SK-N-SH (cell line): ENCODE results near the gene KANSL2. TPM values are rescaled to one million over a fixed set of nuclear protein-coding genes. Genes with fewer than 3 reads are reported as not detected.
"Not testable (repeated sequence)": the region's sequence is repeated elsewhere in the genome, so short reads cannot be mapped to it uniquely, and the experiment has no call there.

ENCODE experiments used
- CTCF ChIA-PET: fragments of 300-600, 350-600 bp; formaldehyde crosslinking; extraction: SDS; loops from one replicate; lab custom pipeline; 2021; lab: Yijun Ruan, JAX
- POLR2A ChIA-PET: fragments of 350-600 bp; sonication (Branson Sonifier 250); formaldehyde crosslinking; extraction: SDS; loops from one replicate; lab custom pipeline; 2020; ENCODE audit warnings: antibody characterized with exemption, inconsistent platforms; lab: Yijun Ruan, JAX
- DNase-seq: peaks from one replicate; pipeline ENCODE4 v3.0.0; 2012
- H2AFZ ChIP-seq: fragments of 200-600 bp; sonication (generic); 2 replicates; pipeline ENCODE4 v1.8.1; 2016; ENCODE audit warnings: antibody characterized with exemption, mild to moderate bottlenecking, low read depth
- H3F3A ChIP-seq: fragments of 200-600 bp; sonication (generic); replicated peaks from 2 replicates; pipeline ENCODE3; 2016; ENCODE audit warnings: antibody characterized with exemption, mild to moderate bottlenecking; ENCODE audit not compliant: insufficient read depth
- H3K27ac ChIP-seq, 2 experiments: fragments of 200-500 bp in 1 of 2; fragments of 200-600 bp in 1 of 2; sonication (Bioruptor generic) in 1 of 2; sonication (generic), shearing (Covaris generic) in 1 of 2; 2 replicates each; pipeline versions ENCODE4 v1.5.1 to v1.6.1; 2014 to 2016; ENCODE audit warnings: low read depth in 2 of 2, inconsistent platforms in 1 of 2, low read length in 1 of 2, mild to moderate bottlenecking in 1 of 2, mixed read lengths in 1 of 2
- H3K27me3 ChIP-seq: fragments of 200-600 bp; sonication (generic), shearing (Covaris generic); 2 replicates; pipeline ENCODE4 v1.6.1; 2016; ENCODE audit warnings: mixed run types; ENCODE audit not compliant: insufficient read depth
- H3K36me3 ChIP-seq, 2 experiments: fragments of 200-500 bp in 1 of 2; fragments of 200-600 bp in 1 of 2; sonication (Bioruptor generic) in 1 of 2; sonication (generic) in 1 of 2; replicated peaks in 1 of 2; 2 replicates each; pipeline versions ENCODE3 to v1.5.1; 2014 to 2016; ENCODE audit warnings: low read length in 1 of 2, mild to moderate bottlenecking in 1 of 2; ENCODE audit not compliant: insufficient read depth in 2 of 2, control insufficient read depth in 1 of 2
- H3K4me1 ChIP-seq, 2 experiments: fragments of 200-500 bp in 1 of 2; fragments of 200-600 bp in 1 of 2; sonication (Bioruptor generic) in 1 of 2; sonication (generic), shearing (Covaris generic) in 1 of 2; 2 replicates each; pipeline versions ENCODE4 v1.5.1 to v1.6.1; 2014 to 2016; ENCODE audit warnings: low read depth in 1 of 2, low read length in 1 of 2, mixed run types in 1 of 2; ENCODE audit not compliant: insufficient read depth in 2 of 2, control insufficient read depth in 1 of 2
- H3K4me2 ChIP-seq: fragments of 200-600 bp; sonication (generic), shearing (Covaris generic); 2 replicates; pipeline ENCODE4 v1.6.1; 2017; ENCODE audit warnings: mixed run types
- H3K4me3 ChIP-seq, 2 experiments: fragments of 200-500 bp in 1 of 2; fragments of 200-600 bp in 1 of 2; sonication (Bioruptor generic) in 1 of 2; sonication (generic), shearing (Covaris generic) in 1 of 2; 2 replicates each; pipeline versions ENCODE4 v1.5.1 to v1.8.1; 2014 to 2016; ENCODE audit warnings: low read depth in 2 of 2, inconsistent platforms in 1 of 2, low read length in 1 of 2, mild to moderate bottlenecking in 1 of 2, mixed read lengths in 1 of 2, moderate library complexity in 1 of 2
- H3K79me2 ChIP-seq: fragments of 200-600 bp; sonication (generic); 2 replicates; pipeline ENCODE4 v1.8.1; 2017; ENCODE audit warnings: mild to moderate bottlenecking; ENCODE audit not compliant: insufficient read depth
- H3K9ac ChIP-seq: fragments of 200-600 bp; sonication (generic); 2 replicates; pipeline ENCODE4 v1.6.1; 2017; ENCODE audit warnings: mixed run types
- H3K9me2 ChIP-seq: fragments of 200-600 bp; sonication (generic); 2 replicates; pipeline ENCODE4 v1.6.1; 2017; ENCODE audit warnings: mixed run types
- H3K9me3 ChIP-seq: fragments of 200-600 bp; sonication (generic); 2 replicates; pipeline ENCODE4 v1.6.1; 2017; ENCODE audit warnings: mixed run types, mild to moderate bottlenecking, moderate library complexity
- H4K20me1 ChIP-seq: fragments of 200-600 bp; sonication (generic); 2 replicates; pipeline ENCODE4 v1.6.1; 2017; ENCODE audit warnings: mild to moderate bottlenecking, mixed run types; ENCODE audit not compliant: insufficient read depth
- CHD2 ChIP-seq: fragments of 150-350 bp; IDR thresholded peaks from 2 replicates; pipeline ENCODE4 v1.6.1; 2018; ENCODE audit warnings: low read length; ENCODE audit not compliant: partially characterized antibody
- EZH2phosphoT487 ChIP-seq: fragments of 200-600 bp; sonication (generic); IDR thresholded peaks from 2 replicates; pipeline ENCODE4 v1.6.1; 2017; ENCODE audit warnings: low read depth, mixed run types, mild to moderate bottlenecking, antibody characterized with exemption, moderate library complexity, borderline replicate concordance
- FOSL2 ChIP-seq: IDR thresholded peaks from 2 replicates; pipeline ENCODE4 v1.4.0; 2012; ENCODE audit warnings: low read depth, mild to moderate bottlenecking, moderate library complexity, borderline replicate concordance
- FOXJ3 ChIP-seq: sonication (generic); formaldehyde crosslinking; IDR thresholded peaks from 2 replicates; pipeline ENCODE4 v1.5.1; 2020; ENCODE audit warnings: mild to moderate bottlenecking, missing genetic modification reagents
- FOXM1 ChIP-seq: IDR thresholded peaks from 2 replicates; pipeline ENCODE4 v1.4.0; 2012; ENCODE audit warnings: low read depth, mild to moderate bottlenecking
- GABPA ChIP-seq: IDR thresholded peaks from 2 replicates; pipeline ENCODE4 v1.4.0; 2012; ENCODE audit warnings: low read depth, mild to moderate bottlenecking
- GATA2 ChIP-seq: sonication (generic); formaldehyde crosslinking; IDR thresholded peaks from 2 replicates; pipeline ENCODE4 v1.5.0; 2020; ENCODE audit warnings: mild to moderate bottlenecking, missing genetic modification reagents
- MEF2A ChIP-seq: IDR thresholded peaks from 2 replicates; pipeline ENCODE4 v1.4.0; 2012; ENCODE audit warnings: low read depth, borderline replicate concordance
- NRF1 ChIP-seq: IDR thresholded peaks from 2 replicates; pipeline ENCODE4 v1.6.1; 2012; ENCODE audit warnings: low read depth, mild to moderate bottlenecking, low read length
- RAD21 ChIP-seq: IDR thresholded peaks from 2 replicates; pipeline ENCODE4 v1.6.1; 2012; ENCODE audit warnings: mild to moderate bottlenecking, low read length
- RCOR1 ChIP-seq: fragments of 150-350 bp; IDR thresholded peaks from 2 replicates; pipeline ENCODE4 v1.6.1; 2017; ENCODE audit warnings: antibody characterized with exemption, low read length
- RFX5 ChIP-seq: IDR thresholded peaks from 2 replicates; pipeline ENCODE4 v1.6.1; 2012; ENCODE audit warnings: mild to moderate bottlenecking, improper control_type of control experiment, low read length
- SMC3 ChIP-seq: IDR thresholded peaks from 2 replicates; pipeline ENCODE4 v1.6.1; 2012; ENCODE audit warnings: low read depth, low read length, improper control_type of control experiment
- TAF1 ChIP-seq: IDR thresholded peaks from 2 replicates; pipeline ENCODE4 v1.6.1; 2012; ENCODE audit warnings: low read depth, mild to moderate bottlenecking, low read length, moderate library complexity, borderline replicate concordance
- YY1 ChIP-seq: IDR thresholded peaks from 2 replicates; pipeline ENCODE4 v1.4.0; 2012; ENCODE audit warnings: low read depth, mild to moderate bottlenecking
- WGBS: methylation state at CpG from one replicate; pipeline ENCODE4 v1.1.6; 2017; ENCODE audit warnings: low lambda C conversion rate; 5-methylcytosine and 5-hydroxymethylcytosine counted together
- polyA plus RNA-seq, 3 experiments: library from polyadenylated mRNA; depleted of rRNA; stranded (reverse); fragments of >200 nt; gene quantifications; 2 replicates each; pipeline ENCODE4 v1.2.3, GENCODE V29; 2012
- TF ChIP-seq, protein P1 (sequence below): IDR thresholded peaks from 2 replicates; pipeline ENCODE4 v1.4.0; 2012; ENCODE audit warnings: low read depth, borderline replicate concordance
- TF ChIP-seq, protein P2 (sequence below): fragments of 150-350 bp; IDR thresholded peaks from 2 replicates; pipeline ENCODE4 v1.6.1; 2016; ENCODE audit warnings: mild to moderate bottlenecking, low read depth, low read length
- TF ChIP-seq, protein P3 (sequence below): IDR thresholded peaks from 2 replicates; pipeline ENCODE4 v1.6.1; 2012; ENCODE audit warnings: mild to moderate bottlenecking, low read depth, low read length, moderate library complexity
- TF ChIP-seq, protein P4 (sequence below): IDR thresholded peaks from 2 replicates; pipeline ENCODE4; 2012

Gene KANSL2
- polyA plus RNA-seq, 1 of the 3 experiments (the other 2 are of a cell fraction), result 32.8 TPM

DNA sequence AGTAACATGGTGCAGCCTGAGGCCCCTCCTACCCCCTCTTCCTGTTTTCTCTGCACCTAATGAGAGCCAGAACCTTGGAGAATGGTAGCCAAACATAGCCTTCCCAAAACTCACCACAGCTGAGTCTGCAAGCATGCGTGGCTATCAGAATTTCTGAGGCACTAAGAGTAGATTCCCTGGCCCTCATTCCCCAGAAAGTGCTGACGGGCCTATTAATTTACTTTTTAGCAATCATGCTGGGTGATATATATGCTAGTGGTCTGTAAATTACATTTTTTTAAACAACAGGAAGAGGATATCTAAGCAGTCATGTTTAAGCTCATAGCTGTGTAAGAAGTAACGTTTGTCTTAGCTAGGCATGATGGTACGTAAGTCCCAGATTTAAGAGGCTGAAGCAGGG lies 30.4 kb downstream of the KANSL2 start:
- Histone ChIP-seq H3K9me3 (no peaks in the 10 kb centered on the region), H3K36me3 (peaks cover 46 to 63% of the 10 kb centered on the region in 2 experiments), H3F3A (no peaks in the 10 kb centered on the region), H3K9ac (no peak overlapping the region), H3K4me1 (no peaks in the 10 kb centered on the region), H3K27me3 (no peaks in the 10 kb centered on the region), H3K4me3 (no peak overlapping the region), H4K20me1 (peaks cover 2% of the 10 kb centered on the region; the same call in 1 of the 2 replicates), H3K4me2 (no peak overlapping the region), H2AFZ (no peak overlapping the region), H3K79me2 (peaks cover 5% of the 10 kb centered on the region; the same call in 1 of the 2 replicates), H3K9me2 (no peaks in the 10 kb centered on the region), H3K27ac (no peak overlapping the region)
- 76% methylated on average over 4 of the region's 4 CpGs for WGBS
- DNase-seq, result no peak
- ChIA-PET CTCF (interaction anchor here (1.3 to 1.4 kb wide), 2 partner anchors 15 to 20 kb away, joined by 3 read pairs; no protein-coding TSS in a partner anchor), POLR2A (no interaction called here)
- TF ChIP-seq MEF2A, result no peak
- TF ChIP-seq YY1, result no peak
- TF ChIP-seq, protein P1, sequence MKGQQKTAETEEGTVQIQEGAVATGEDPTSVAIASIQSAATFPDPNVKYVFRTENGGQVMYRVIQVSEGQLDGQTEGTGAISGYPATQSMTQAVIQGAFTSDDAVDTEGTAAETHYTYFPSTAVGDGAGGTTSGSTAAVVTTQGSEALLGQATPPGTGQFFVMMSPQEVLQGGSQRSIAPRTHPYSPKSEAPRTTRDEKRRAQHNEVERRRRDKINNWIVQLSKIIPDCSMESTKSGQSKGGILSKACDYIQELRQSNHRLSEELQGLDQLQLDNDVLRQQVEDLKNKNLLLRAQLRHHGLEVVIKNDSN, result no peak
- no peak for TF ChIP-seq FOXJ3 (CRISPR knock-in tag)
- no peak for TF ChIP-seq RFX5
- no peak for TF ChIP-seq TAF1
- TF ChIP-seq RAD21, result no peak
- TF ChIP-seq, protein P2, sequence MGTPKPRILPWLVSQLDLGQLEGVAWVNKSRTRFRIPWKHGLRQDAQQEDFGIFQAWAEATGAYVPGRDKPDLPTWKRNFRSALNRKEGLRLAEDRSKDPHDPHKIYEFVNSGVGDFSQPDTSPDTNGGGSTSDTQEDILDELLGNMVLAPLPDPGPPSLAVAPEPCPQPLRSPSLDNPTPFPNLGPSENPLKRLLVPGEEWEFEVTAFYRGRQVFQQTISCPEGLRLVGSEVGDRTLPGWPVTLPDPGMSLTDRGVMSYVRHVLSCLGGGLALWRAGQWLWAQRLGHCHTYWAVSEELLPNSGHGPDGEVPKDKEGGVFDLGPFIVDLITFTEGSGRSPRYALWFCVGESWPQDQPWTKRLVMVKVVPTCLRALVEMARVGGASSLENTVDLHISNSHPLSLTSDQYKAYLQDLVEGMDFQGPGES, result no peak
- TF ChIP-seq EZH2phosphoT487, result no peak
- TF ChIP-seq GABPA, result no peak
- TF ChIP-seq SMC3, result no peak
- TF ChIP-seq GATA2 (CRISPR knock-in tag), result no peak
- TF ChIP-seq FOXM1, result no peak
- TF ChIP-seq, protein P3, sequence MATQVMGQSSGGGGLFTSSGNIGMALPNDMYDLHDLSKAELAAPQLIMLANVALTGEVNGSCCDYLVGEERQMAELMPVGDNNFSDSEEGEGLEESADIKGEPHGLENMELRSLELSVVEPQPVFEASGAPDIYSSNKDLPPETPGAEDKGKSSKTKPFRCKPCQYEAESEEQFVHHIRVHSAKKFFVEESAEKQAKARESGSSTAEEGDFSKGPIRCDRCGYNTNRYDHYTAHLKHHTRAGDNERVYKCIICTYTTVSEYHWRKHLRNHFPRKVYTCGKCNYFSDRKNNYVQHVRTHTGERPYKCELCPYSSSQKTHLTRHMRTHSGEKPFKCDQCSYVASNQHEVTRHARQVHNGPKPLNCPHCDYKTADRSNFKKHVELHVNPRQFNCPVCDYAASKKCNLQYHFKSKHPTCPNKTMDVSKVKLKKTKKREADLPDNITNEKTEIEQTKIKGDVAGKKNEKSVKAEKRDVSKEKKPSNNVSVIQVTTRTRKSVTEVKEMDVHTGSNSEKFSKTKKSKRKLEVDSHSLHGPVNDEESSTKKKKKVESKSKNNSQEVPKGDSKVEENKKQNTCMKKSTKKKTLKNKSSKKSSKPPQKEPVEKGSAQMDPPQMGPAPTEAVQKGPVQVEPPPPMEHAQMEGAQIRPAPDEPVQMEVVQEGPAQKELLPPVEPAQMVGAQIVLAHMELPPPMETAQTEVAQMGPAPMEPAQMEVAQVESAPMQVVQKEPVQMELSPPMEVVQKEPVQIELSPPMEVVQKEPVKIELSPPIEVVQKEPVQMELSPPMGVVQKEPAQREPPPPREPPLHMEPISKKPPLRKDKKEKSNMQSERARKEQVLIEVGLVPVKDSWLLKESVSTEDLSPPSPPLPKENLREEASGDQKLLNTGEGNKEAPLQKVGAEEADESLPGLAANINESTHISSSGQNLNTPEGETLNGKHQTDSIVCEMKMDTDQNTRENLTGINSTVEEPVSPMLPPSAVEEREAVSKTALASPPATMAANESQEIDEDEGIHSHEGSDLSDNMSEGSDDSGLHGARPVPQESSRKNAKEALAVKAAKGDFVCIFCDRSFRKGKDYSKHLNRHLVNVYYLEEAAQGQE, result no peak
- TF ChIP-seq, protein P4, sequence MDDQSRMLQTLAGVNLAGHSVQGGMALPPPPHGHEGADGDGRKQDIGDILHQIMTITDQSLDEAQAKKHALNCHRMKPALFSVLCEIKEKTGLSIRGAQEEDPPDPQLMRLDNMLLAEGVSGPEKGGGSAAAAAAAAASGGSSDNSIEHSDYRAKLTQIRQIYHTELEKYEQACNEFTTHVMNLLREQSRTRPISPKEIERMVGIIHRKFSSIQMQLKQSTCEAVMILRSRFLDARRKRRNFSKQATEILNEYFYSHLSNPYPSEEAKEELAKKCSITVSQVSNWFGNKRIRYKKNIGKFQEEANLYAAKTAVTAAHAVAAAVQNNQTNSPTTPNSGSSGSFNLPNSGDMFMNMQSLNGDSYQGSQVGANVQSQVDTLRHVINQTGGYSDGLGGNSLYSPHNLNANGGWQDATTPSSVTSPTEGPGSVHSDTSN, result no peak
- no peak for TF ChIP-seq FOSL2
- no peak for TF ChIP-seq CHD2
- TF ChIP-seq NRF1, result no peak
- TF ChIP-seq RCOR1, result no peak

DNA sequence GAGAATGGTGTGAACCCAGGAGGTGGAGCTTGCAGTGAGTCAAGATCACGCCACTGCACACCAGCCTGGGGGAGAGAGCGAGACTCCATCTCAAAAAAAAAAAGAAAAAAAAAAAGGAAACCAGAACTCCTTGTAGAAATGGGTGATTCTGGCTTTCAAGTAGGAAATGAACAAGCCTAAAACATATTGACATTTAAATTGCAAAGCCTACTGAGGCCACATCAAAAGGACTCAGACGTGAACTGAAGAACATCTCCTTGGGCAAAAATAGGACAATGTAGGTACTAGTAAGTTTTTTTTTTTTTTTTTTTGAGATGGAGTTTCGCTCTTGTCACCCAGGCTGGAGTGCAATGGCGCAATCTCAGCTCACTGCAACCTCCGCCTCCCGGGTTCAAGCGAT lies 36.7 kb downstream of the KANSL2 start:
- H3K27ac ChIP-seq, H3K9me3 ChIP-seq, H3K4me2 ChIP-seq, H3K4me1 ChIP-seq, H3K27me3 ChIP-seq, DNase-seq, H3K79me2 ChIP-seq, POLR2A ChIA-PET, H2AFZ ChIP-seq, H4K20me1 ChIP-seq, H3F3A ChIP-seq, H3K9ac ChIP-seq, CTCF ChIA-PET, H3K4me3 ChIP-seq, H3K9me2 ChIP-seq: not testable (repeated sequence)
- 95% methylated on average over 8 of the region's 8 CpGs for WGBS
- peaks cover 10 to 43% of the 10 kb centered on the region in 2 experiments for H3K36me3 ChIP-seq
